ENCODE data around the gene SLC6A6. TPM values are rescaled to one million over a fixed set of nuclear protein-coding genes. Genes with fewer than 3 reads are reported as not detected.

The SLC6A6 gene
- total RNA-seq, 1 donor from 2014 or later, result 24.2 TPM

DNA sequence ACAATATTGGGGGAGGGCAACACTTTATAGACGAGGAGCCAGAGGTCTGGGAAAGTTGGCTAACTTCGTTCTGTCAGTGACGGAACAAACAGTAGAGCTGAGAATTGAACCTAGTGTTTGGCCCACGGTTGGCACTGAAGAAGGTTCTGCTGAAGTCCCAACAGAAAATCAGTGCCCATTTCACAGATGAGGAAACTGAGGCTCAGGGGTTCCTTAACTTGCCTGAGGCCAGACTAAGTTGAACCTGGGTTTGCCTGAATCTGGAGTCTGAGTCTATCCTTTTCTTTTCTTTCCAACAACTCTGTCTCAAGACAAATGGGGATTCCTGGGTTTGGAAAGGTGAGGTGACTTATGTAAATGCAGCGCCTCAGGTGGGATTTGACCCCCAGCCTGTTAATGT, 55.1 kb downstream of the SLC6A6 start:
- no peak overlapping the region for H3K27ac ChIP-seq (ENCODE audit: low read depth, low read length)
- Mint-ChIP-seq H3K9me3 (ENCODE audit: unreplicated experiment) (peaks cover 2% of the 10 kb centered on the region), H3K4me1 (ENCODE audit: low read depth, unreplicated experiment) (peaks cover 48% of the 10 kb centered on the region), H3K27me3 (ENCODE audit: low read depth, unreplicated experiment) (no peaks in the 10 kb centered on the region), H3K27ac (ENCODE audit: unreplicated experiment) (no peak overlapping the region), H3K36me3 (ENCODE audit: low read depth, unreplicated experiment) (peaks cover 8% of the 10 kb centered on the region), H3K4me3 (ENCODE audit: unreplicated experiment) (no peak overlapping the region)
- no peak overlapping the region for H3K4me2 ChIP-seq (ENCODE audit: low read length)
- no peak for TF ChIP-seq EZH2 (IDR thresholded peaks at IDR 0.05; ENCODE audit: insufficient read depth, low read length)
- TF ChIP-seq, protein P1, sequence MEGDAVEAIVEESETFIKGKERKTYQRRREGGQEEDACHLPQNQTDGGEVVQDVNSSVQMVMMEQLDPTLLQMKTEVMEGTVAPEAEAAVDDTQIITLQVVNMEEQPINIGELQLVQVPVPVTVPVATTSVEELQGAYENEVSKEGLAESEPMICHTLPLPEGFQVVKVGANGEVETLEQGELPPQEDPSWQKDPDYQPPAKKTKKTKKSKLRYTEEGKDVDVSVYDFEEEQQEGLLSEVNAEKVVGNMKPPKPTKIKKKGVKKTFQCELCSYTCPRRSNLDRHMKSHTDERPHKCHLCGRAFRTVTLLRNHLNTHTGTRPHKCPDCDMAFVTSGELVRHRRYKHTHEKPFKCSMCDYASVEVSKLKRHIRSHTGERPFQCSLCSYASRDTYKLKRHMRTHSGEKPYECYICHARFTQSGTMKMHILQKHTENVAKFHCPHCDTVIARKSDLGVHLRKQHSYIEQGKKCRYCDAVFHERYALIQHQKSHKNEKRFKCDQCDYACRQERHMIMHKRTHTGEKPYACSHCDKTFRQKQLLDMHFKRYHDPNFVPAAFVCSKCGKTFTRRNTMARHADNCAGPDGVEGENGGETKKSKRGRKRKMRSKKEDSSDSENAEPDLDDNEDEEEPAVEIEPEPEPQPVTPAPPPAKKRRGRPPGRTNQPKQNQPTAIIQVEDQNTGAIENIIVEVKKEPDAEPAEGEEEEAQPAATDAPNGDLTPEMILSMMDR (IDR thresholded peaks at IDR 0.05; ENCODE audit: insufficient read depth, low read depth, low read length), result no peak
- no peak overlapping the region for H2AFZ ChIP-seq (ENCODE audit: low read depth, low read length)
- no peaks in the 10 kb centered on the region for H4K20me1 ChIP-seq (ENCODE audit: insufficient read depth, low read length)
- H3K36me3 ChIP-seq (ENCODE audit: insufficient read depth, low read length), result no peaks in the 10 kb centered on the region
- H3K79me2 ChIP-seq (ENCODE audit: insufficient read depth, low read length), result no peaks in the 10 kb centered on the region
- no peaks in the 10 kb centered on the region for H3K9me3 ChIP-seq (ENCODE audit: insufficient read depth, low read depth, low read length)
- H3K27me3 ChIP-seq (ENCODE audit: insufficient read depth, low read length), result no peaks in the 10 kb centered on the region
- H3K4me3 ChIP-seq (ENCODE audit: insufficient read depth, low read depth, low read length), result no peak overlapping the region
- DNase-seq (ENCODE audit: low read depth), result no peak
- peaks cover 58% of the 10 kb centered on the region for H3K4me1 ChIP-seq (ENCODE audit: insufficient read depth, low read length)
- no peak for FAIRE-seq
- H3K9ac ChIP-seq (ENCODE audit: low read length), result no peak overlapping the region

DNA sequence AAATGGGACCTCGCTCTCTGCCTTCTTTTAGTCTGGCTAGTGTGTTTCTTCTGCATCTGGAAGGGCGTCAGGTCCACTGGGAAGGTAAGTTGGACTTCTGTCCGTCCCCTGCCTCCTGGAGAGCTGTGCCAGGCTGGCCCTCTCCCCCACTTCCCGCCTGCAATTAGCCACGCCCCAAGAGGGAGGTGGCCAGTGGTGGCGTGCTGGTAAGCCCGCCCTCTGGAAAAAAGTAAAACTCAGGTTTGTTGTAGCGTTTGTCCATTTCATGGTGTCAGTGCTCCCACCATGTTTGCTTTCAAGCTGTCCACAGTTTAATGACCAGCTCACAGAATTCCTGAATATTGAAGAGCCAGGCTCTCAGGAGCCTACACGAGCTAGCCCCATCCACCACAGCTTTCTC, 55.6 kb downstream of the SLC6A6 start:
- Histone ChIP-seq H3K36me3 (ENCODE audit: insufficient read depth, low read length) (no peaks in the 10 kb centered on the region), H3K4me2 (ENCODE audit: low read length) (no peak overlapping the region), H2AFZ (ENCODE audit: low read depth, low read length) (no peak overlapping the region), H3K9me3 (ENCODE audit: insufficient read depth, low read depth, low read length) (no peaks in the 10 kb centered on the region), H3K4me1 (ENCODE audit: insufficient read depth, low read length) (peaks cover 57% of the 10 kb centered on the region), H3K79me2 (ENCODE audit: insufficient read depth, low read length) (no peaks in the 10 kb centered on the region), H3K27me3 (ENCODE audit: insufficient read depth, low read length) (no peaks in the 10 kb centered on the region), H3K9ac (ENCODE audit: low read length) (no peak overlapping the region), H3K4me3 (ENCODE audit: insufficient read depth, low read depth, low read length) (no peak overlapping the region), H3K27ac (ENCODE audit: low read depth, low read length) (no peak overlapping the region), H4K20me1 (ENCODE audit: insufficient read depth, low read length) (no peaks in the 10 kb centered on the region)
- peaks cover 48% of the 10 kb centered on the region for H3K4me1 Mint-ChIP-seq (ENCODE audit: low read depth, unreplicated experiment)
- no peak for TF ChIP-seq EZH2 (IDR thresholded peaks at IDR 0.05; ENCODE audit: insufficient read depth, low read length)
- TF ChIP-seq, protein P1 (IDR thresholded peaks at IDR 0.05; ENCODE audit: insufficient read depth, low read depth, low read length), result no peak
- H3K27ac Mint-ChIP-seq (ENCODE audit: unreplicated experiment), result peak overlapping the region; percentile 47
- H3K4me3 Mint-ChIP-seq (ENCODE audit: unreplicated experiment), result no peak overlapping the region
- FAIRE-seq, result no peak
- peaks cover 2% of the 10 kb centered on the region for H3K9me3 Mint-ChIP-seq (ENCODE audit: unreplicated experiment)
- H3K36me3 Mint-ChIP-seq (ENCODE audit: low read depth, unreplicated experiment), result peaks cover 8% of the 10 kb centered on the region
- DNase-seq (ENCODE audit: low read depth), result no peak
- no peaks in the 10 kb centered on the region for H3K27me3 Mint-ChIP-seq (ENCODE audit: low read depth, unreplicated experiment)

DNA sequence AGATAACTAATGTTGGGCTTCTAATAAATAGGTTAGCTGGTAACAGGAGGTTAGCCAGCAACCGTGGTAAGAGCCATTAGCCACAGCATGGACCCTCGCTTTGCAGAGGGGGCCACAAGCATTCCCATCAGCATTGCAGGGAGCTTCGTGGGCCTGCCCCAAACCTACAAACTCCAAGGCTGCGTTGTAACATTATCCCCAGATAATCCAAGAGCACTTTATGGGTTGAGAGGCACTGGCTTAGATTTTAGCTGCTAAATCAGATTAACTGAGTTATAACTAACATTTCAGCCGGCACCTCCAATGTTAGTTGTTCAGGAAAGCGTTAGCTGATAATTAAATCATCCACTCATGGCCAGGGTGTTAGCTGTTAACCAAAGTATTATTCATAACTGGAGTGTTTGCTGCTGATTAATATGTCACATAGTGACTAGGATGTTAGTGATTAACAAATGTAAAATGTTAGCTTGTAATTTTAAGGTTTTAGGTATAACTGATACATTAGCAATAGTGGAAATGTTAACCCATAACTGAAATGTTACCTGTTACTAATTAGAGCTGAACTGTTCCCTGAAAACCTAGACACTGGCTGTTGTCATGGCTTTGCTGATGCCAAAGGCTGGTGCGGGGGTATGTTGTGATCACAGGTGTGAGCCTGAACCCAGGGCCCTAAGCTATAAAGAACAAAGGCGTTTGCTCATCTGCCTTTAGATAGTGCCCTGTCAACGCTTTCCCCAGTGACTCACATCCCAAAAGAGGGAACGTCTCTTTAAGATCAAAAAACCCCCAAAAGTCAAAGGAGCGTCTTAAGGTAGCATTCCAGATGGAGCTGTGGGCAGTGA, 56.2 kb downstream of the SLC6A6 start:
- DNase-seq (ENCODE audit: low read depth), result no peak
- FAIRE-seq, result peak; percentile 13
- H4K20me1 ChIP-seq (ENCODE audit: insufficient read depth, low read length), result no peaks in the 10 kb centered on the region
- peaks cover 50% of the 10 kb centered on the region for H3K4me1 ChIP-seq (ENCODE audit: insufficient read depth, low read length)
- no peaks in the 10 kb centered on the region for H3K9me3 ChIP-seq (ENCODE audit: insufficient read depth, low read depth, low read length)
- no peaks in the 10 kb centered on the region for H3K36me3 ChIP-seq (ENCODE audit: insufficient read depth, low read length)
- Mint-ChIP-seq H3K9me3 (ENCODE audit: unreplicated experiment) (peaks cover 2% of the 10 kb centered on the region), H3K4me1 (ENCODE audit: low read depth, unreplicated experiment) (peaks cover 42% of the 10 kb centered on the region), H3K27ac (ENCODE audit: unreplicated experiment) (no peak overlapping the region), H3K36me3 (ENCODE audit: low read depth, unreplicated experiment) (peaks cover 8% of the 10 kb centered on the region), H3K4me3 (ENCODE audit: unreplicated experiment) (no peak overlapping the region), H3K27me3 (ENCODE audit: low read depth, unreplicated experiment) (no peaks in the 10 kb centered on the region)
- no peak overlapping the region for H3K9ac ChIP-seq (ENCODE audit: low read length)
- TF ChIP-seq, protein P1 (IDR thresholded peaks at IDR 0.05; ENCODE audit: insufficient read depth, low read depth, low read length), result no peak
- TF ChIP-seq EZH2 (IDR thresholded peaks at IDR 0.05; ENCODE audit: insufficient read depth, low read length), result no peak
- H3K4me3 ChIP-seq (ENCODE audit: insufficient read depth, low read depth, low read length), result no peak overlapping the region
- no peak overlapping the region for H3K27ac ChIP-seq (ENCODE audit: low read depth, low read length)
- H3K27me3 ChIP-seq (ENCODE audit: insufficient read depth, low read length), result no peaks in the 10 kb centered on the region
- H2AFZ ChIP-seq (ENCODE audit: low read depth, low read length), result no peak overlapping the region
- H3K4me2 ChIP-seq (ENCODE audit: low read length), result no peak overlapping the region
- H3K79me2 ChIP-seq (ENCODE audit: insufficient read depth, low read length), result no peaks in the 10 kb centered on the region

Data from astrocyte (in vitro differentiated cells and primary cell).